Left renal pelvis (tissue), 4 donors: ENCODE results near the gene BMX. TPM values are rescaled to one million over a fixed set of nuclear protein-coding genes. Genes with fewer than 3 reads are reported as not detected.

ENCODE experiments used
- DNase-seq, 4 donors: peaks; one replicate each; pipeline ENCODE4 v3.0.0-alpha.2; 2013; ENCODE audit warnings: low read depth in 4 of 4, low spot score in 3 of 4
- polyA plus RNA-seq, 4 donors: library from polyadenylated mRNA; unstranded; fragments of 120-200 nt; gene quantifications; one replicate each; pipeline ENCODE4 v1.2.1, GENCODE V29; 2013; ENCODE audit not compliant: insufficient read length in 4 of 4

Gene BMX
- polyA plus RNA-seq, 4 donors = 0.27 to 0.75 (median 0.49) TPM

- no peak for DNase-seq
Observed at GRCh38 chrX:15567886-15568616, 67.4 kb downstream of the BMX start.

GRCh38 chrX:15570145-15570544 lies 69.5 kb downstream of the BMX start:
- no peak for DNase-seq

- DNase-seq = no peak
Observed at GRCh38 chrX:15574017-15574416, 73.4 kb downstream of the BMX start.

DNA sequence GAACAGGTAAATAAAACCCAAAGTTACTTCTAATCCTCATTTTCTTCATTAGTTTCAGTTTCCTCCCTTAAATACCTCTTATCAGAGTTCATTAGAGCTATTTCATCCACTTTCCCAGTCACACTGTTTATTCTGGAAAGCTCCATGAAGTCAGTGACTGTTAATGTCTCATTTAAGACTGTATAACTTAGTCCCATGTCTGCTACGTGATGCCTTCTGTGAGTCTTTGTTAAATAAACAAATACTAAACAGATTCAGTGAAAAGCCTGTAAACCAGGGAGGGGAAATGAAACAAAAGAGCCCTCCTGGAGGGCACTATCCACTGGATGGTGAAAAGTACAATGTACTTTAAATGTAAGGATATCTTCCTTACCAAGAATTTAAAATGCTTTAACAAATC lies 75.4 kb downstream of the BMX start:
- no peak for DNase-seq

DNA sequence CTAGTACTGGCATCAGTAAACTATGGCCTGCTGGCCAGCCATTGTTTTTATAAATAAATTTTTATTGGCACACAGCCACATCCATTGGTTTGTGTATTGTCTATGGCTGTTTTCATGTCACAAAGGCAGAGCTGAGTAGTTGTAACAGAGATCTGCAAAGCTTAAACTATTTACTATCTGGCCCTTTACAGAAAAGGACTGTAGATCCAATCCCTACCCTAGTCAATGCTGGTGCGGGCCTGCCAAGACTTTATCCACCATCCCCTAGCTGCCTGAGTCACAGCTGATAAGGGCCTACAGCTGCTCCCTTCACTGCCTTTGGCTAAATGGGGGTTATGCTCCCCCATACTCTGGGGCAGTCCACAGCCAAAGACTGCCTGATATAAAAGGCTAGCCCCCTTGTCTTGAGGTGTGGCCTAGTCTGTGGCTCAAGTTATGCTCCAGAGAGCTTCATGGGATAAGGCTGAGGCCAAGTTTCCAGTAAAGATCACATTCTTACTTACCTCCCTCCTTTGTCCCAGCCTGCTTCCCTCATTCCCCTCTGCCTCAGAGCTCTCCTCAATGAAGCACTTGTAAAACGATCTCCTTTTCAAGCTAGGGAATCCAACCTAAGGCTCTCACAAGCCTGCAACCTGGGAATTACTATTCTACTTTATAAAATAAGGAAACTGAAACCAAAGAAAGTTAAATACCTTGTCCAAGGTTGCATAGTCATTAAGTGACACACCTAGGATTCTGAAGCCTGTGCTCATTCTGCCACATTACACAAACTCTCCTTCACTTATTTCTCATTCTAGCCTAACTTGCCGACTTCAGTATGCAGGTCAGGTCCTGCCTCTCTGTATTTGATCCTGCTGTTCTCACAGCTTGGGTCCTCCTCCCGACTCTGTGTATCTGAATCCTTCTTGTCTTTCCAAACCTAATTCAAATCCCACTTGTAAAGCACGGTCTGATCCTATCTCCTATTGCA lies 79.5 kb downstream of the BMX start:
- DNase-seq = no peak

DNA sequence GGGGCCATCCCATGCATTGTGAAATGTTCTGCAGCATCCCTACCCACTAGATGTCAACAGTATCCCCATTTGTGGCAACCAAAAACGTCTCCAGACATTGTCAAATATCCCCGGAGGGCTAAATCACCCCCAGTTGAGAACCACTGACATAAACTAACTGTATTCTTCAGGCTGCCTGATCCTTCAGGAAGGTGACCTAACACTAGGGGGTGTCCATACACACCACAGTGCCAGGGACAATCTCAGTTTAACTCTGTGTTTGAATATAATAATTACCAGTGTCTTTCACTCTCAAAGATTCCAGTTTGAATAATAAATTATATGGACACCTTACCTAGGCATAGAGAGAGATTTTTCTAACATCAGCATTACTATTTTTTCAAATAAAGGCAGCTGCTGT lies 93.8 kb downstream of the BMX start:
- DNase-seq = no peak

DNA sequence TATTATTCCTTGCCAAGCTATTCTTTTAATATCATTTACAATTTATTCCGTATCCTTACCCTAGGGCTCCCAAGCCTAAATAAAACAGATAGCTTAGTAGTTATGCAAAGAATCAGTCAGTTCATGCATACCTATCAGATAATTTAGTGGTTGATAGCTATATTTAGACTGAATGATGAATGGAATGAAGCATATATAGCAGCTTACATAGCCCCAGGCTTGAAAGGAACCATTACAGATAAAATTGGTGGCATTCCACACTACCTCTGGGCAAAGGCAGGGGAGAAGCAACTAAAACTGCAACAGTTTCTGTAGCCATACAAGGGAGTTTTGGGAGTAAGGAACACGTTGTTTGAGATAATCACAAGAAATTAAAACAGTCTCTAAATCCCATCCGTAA lies 97.4 kb downstream of the BMX start:
- no peak for DNase-seq

DNA sequence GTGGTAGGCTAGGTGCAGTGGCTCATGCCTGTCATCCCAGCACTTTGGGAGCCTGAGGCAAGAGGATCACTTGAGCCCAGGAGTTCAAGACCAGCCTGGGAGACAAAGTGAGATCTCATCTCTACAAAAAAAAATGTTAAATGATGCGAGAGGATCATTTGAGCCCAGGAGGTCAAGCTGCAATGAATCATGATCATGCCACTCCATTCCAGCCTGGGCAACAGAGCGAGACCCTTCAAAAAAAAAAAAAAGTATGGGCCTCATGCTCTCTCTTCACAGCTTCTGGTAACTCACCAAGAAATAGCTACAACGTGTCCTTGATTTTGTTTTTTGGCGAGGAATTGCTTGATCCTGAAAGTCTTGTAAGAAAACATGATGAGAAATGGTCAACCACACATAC lies 98.9 kb downstream of the BMX start:
- no peak for DNase-seq

DNA sequence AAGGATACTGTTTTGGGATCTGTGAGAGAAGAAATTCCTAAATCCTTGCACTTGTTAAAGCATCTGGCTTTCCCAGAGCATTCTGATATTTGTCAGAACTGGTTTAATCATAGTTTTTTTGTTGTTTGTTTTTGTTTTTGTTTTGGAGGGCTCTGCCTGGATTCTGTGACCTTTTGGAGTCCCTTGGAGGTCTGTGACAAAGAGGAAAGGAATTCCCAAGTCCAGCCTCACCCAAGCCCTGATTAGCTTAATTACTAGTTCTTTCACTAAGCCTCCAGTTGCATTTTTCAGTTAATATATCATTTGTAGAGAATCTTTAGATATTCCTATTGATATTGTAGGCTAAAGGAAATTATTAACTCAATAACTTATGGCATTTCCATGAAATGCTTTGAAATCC lies 99.4 kb downstream of the BMX start:
- no peak for DNase-seq

DNA sequence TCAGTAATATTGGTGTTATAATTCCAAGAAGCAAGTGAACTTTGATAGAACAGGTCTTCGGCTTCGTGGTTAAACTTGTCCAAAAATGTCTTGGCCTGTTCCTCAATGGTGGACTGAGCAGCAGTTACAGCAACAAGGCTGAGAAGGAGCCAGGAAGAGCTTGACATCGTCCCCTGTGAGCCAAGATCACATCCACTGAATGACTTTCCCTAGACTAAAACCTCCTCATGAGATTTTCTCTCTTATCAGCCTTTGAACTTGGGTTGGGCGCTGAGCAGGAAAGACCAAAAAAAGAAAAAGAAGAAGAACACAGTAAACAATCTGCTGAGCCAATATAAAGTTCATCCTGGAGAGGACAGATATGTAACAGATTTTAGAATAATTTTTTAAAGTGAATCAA lies 100.1 kb downstream of the BMX start, which contains the start of gene ACE2:
Gene ACE2, minus strand, starts transcription at position 216 of the 400 bp plus-strand sequence. Its CDS starts 49 bp downstream, at position 167.
- no peak for DNase-seq

DNA sequence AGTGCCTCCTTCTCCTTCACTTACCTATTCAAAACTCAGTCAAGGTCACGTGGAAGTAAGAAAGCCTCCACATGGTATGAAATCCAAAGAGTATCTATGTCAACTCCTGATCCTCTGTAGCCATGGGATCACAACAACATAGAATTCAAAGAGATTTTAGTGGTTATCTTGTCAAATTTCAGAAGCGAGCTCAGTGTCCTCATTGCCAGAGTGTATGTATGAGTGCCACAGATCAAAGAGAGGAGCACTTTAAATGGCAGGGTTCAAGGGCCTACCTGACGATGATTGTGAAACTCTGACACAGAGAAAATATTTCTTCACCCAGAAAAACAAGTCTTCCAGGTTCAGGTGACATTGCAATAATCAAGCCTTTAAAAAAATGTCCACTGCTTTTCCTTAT lies 101.3 kb downstream of the BMX start:
- DNase-seq = no peak

DNA sequence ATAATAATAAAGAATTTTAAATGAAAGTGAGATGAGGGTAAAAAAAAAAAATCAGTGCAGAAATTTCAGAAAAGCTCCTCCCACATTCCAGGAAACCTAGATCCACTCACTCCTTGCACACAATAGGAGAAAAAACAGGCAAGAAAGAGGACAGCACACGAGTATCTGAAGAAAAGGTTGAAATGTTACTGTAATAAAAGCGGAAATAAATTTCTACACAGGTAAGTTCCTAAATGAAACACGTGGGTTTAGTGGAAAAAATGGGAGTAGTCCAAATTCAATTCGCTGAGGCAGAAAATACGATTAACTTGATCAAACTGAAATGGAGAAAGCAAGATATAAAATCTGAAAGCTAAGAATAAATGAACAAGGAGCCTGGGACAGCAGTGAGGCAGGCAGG lies 102.2 kb downstream of the BMX start:
- no peak for DNase-seq

GRCh38 chrX:15605226-15605625 lies 104.6 kb downstream of the BMX start:
- DNase-seq = no peak

Other genes starting within 250 kb of the BMX start
- gene ASB9, start 230.7 kb upstream of the BMX start, polyA plus RNA-seq = 10 to 100 TPM in 3 of 4 donors, 1 to 10 TPM in 1; 5.3 to 13.3 (median 12.3) TPM
- gene ASB11, start 185.2 kb upstream of the BMX start, polyA plus RNA-seq = under 1 TPM in 2 of 4 donors, not detected in 2; 0.05 to 0.08 TPM
- gene PIGA, start 165.3 kb upstream of the BMX start, polyA plus RNA-seq = 10 to 100 TPM; 11.3 to 20.6 (median 19.4) TPM
- 1 to 10 TPM in 1 of 4 donors, under 1 TPM in 3; 0.59 to 4.7 (median 0.78) TPM for gene VEGFD, start 116.4 kb upstream of the BMX start, polyA plus RNA-seq
- gene PIR, start 7.5 kb upstream of the BMX start, polyA plus RNA-seq = 1 to 10 TPM; 3.9 to 6.6 (median 5.1) TPM
- gene ACE2, start 100.2 kb downstream of the BMX start, polyA plus RNA-seq = 10 to 100 TPM in 3 of 4 donors, under 1 TPM in 1; 0.75 to 54.9 (median 38.6) TPM
- 10 to 100 TPM in 3 of 4 donors, under 1 TPM in 1; 0.81 to 22.2 (median 19.3) TPM for gene CLTRN, start 164.0 kb downstream of the BMX start, polyA plus RNA-seq
- gene CA5B, start 237.5 kb downstream of the BMX start, polyA plus RNA-seq = 10 to 100 TPM in 1 of 4 donors, 1 to 10 TPM in 3; 7.7 to 10.1 (median 9.1) TPM